ENCODE results near the gene SPSB2.

GRCh38 chr12:6914947-6915788 is 42.1 kb upstream of the SPSB2 start:
- no peak for TF ChIP-seq EZH2 (IDR thresholded peaks at IDR 0.05; ENCODE audit: insufficient read depth, poor library complexity, severe bottlenecking)
- TF ChIP-seq EZH2phosphoT487 (IDR thresholded peaks at IDR 0.05; ENCODE audit: insufficient read depth, low read depth): no peak

Measured in GM23248 (cell line).